ENCODE data around the gene OR1K1.

GRCh38 chr9:122835313-122835731, 35.4 kb downstream of the OR1K1 start:
- TF ChIP-seq CTCF (IDR thresholded peaks at IDR 0.05; ENCODE audit: extremely low read depth in 1 of 2, insufficient read depth in 1 of 2, low read depth in 1 of 2, low read length in 2 of 2) (peak in 1 of 2 donors; percentile 15), MYC (IDR thresholded peaks at IDR 0.05; ENCODE audit: low read depth, low read length) (no peak), POLR2A (IDR thresholded peaks at IDR 0.05; ENCODE audit: low read depth, low read length) (no peak), EZH2 (IDR thresholded peaks at IDR 0.05; ENCODE audit: borderline replicate concordance, low read depth, low read length, severe bottlenecking) (no peak), JUN (IDR thresholded peaks at IDR 0.05; ENCODE audit: borderline replicate concordance, insufficient read depth, insufficient read length, low read depth) (no peak), GATA2 (IDR thresholded peaks at IDR 0.05; ENCODE audit: insufficient read depth, insufficient read length, low read depth, low read length) (no peak)

Data from endothelial cell of umbilical vein (primary cell).